ENCODE results near the gene VWA1. TPM values are rescaled to one million over a fixed set of nuclear protein-coding genes. Genes with fewer than 3 reads are reported as not detected.
"Not testable (repeated sequence)": the region's sequence is repeated elsewhere in the genome, so short reads cannot be mapped to it uniquely, and the experiment has no call there.

The VWA1 gene
- total RNA-seq, 1 donor: 4.8 TPM

- DNase-seq (ENCODE audit: low read depth in 2 of 3, low spot score in 2 of 3): no peak
Measured at GRCh38 chr1:1434824-1435105, 725 bp upstream of the VWA1 start.

GRCh38 chr1:1435911-1436629 lies 580 bp downstream of the VWA1 start:
- no peak for DNase-seq (ENCODE audit: low read depth in 2 of 3, low spot score in 2 of 3)

- DNase-seq (ENCODE audit: low read depth in 2 of 3, low spot score in 2 of 3): no peak
Measured at GRCh38 chr1:1436630-1437032, 1.1 kb downstream of the VWA1 start.

- no peak for DNase-seq (ENCODE audit: low read depth in 2 of 3, low spot score in 2 of 3)
Measured at GRCh38 chr1:1437033-1437903, 1.8 kb downstream of the VWA1 start.

- DNase-seq (ENCODE audit: low read depth in 2 of 3, low spot score in 2 of 3): no peak
Measured at GRCh38 chr1:1437904-1438376, 2.5 kb downstream of the VWA1 start.

- DNase-seq (ENCODE audit: low read depth in 2 of 3, low spot score in 2 of 3): no peak
Measured at GRCh38 chr1:1438531-1439381, 3.3 kb downstream of the VWA1 start.

GRCh38 chr1:1439546-1440261 lies 4.2 kb downstream of the VWA1 start:
- DNase-seq (ENCODE audit: low read depth in 2 of 3, low spot score in 2 of 3): no peak

GRCh38 chr1:1440262-1441001 lies 4.9 kb downstream of the VWA1 start:
- no peak for DNase-seq (ENCODE audit: low read depth in 2 of 3, low spot score in 2 of 3)

- peak in 2 of 3 donors; percentile 52 to 65 for DNase-seq (ENCODE audit: low read depth in 2 of 3, low spot score in 2 of 3)
Measured at GRCh38 chr1:1441002-1441888, 5.8 kb downstream of the VWA1 start.

GRCh38 chr1:1442069-1442770 lies 6.7 kb downstream of the VWA1 start:
- no peak for DNase-seq (ENCODE audit: low read depth in 2 of 3, low spot score in 2 of 3)

- not testable (repeated sequence) for DNase-seq (ENCODE audit: low read depth in 2 of 3, low spot score in 2 of 3)
Measured at GRCh38 chr1:1446631-1447030, 11.1 kb downstream of the VWA1 start.

- DNase-seq (ENCODE audit: low read depth in 2 of 3, low spot score in 2 of 3): no peak
Measured at GRCh38 chr1:1449099-1449739, 13.7 kb downstream of the VWA1 start, which contains the start of gene ATAD3C. TSS of gene ATAD3C (plus strand) at chr1:1449689. CDS start at chr1:1450684, 995 bp downstream.

- DNase-seq (ENCODE audit: low read depth in 2 of 3, low spot score in 2 of 3): not testable (repeated sequence)
Measured at GRCh38 chr1:1450616-1451015, 15.1 kb downstream of the VWA1 start.

- DNase-seq (ENCODE audit: low read depth in 2 of 3, low spot score in 2 of 3): no peak
Measured at GRCh38 chr1:1451696-1452364, 16.3 kb downstream of the VWA1 start.

GRCh38 chr1:1452365-1452739 lies 16.9 kb downstream of the VWA1 start:
- not testable (repeated sequence) for DNase-seq (ENCODE audit: low read depth in 2 of 3, low spot score in 2 of 3)

GRCh38 chr1:1452882-1453281 lies 17.4 kb downstream of the VWA1 start:
- DNase-seq (ENCODE audit: low read depth in 2 of 3, low spot score in 2 of 3): no peak
